Liver (tissue), 9 donors: ENCODE measurements around the gene AXIN2. TPM values are rescaled to one million over a fixed set of nuclear protein-coding genes. Genes with fewer than 3 reads are reported as not detected.

Experiments used
- DNase-seq: peaks from one replicate; pipeline ENCODE4 v3.0.0-alpha.2; 2017; ENCODE audit warnings: low spot score
- H3K27ac ChIP-seq, 2 donors: one replicate each; pipeline ENCODE4 v1.7.0; 2013; ENCODE audit warnings: inconsistent platforms in 2 of 2, low read length in 2 of 2, control low read depth in 1 of 2, low read depth in 1 of 2, mild to moderate bottlenecking in 1 of 2
- H3K27me3 ChIP-seq, 4 donors: one replicate each; pipeline versions ENCODE4 v1.6.1 to v1.7.0; 2013; ENCODE audit warnings: low read length in 3 of 4, inconsistent platforms in 1 of 4, mild to moderate bottlenecking in 1 of 4, moderate library complexity in 1 of 4; ENCODE audit not compliant: control insufficient read depth in 4 of 4, insufficient read depth in 4 of 4
- H3K36me3 ChIP-seq, 4 donors: one replicate each; pipeline versions ENCODE4 v1.6.1 to v1.7.0; 2013; ENCODE audit warnings: low read length in 3 of 4, mild to moderate bottlenecking in 3 of 4, low read depth in 1 of 4, moderate library complexity in 1 of 4; ENCODE audit not compliant: control insufficient read depth in 4 of 4, insufficient read depth in 3 of 4
- H3K4me1 ChIP-seq, 4 donors: one replicate each; pipeline versions ENCODE4 v1.6.1 to v1.7.0; 2013; ENCODE audit warnings: low read length in 3 of 4, mild to moderate bottlenecking in 3 of 4, moderate library complexity in 1 of 4; ENCODE audit not compliant: control insufficient read depth in 4 of 4, insufficient read depth in 4 of 4
- H3K4me3 ChIP-seq, 3 donors: one replicate each; pipeline versions ENCODE4 v1.6.1 to v1.7.0; 2013; ENCODE audit warnings: low read length in 3 of 3, control low read depth in 1 of 3, low read depth in 1 of 3, mild to moderate bottlenecking in 1 of 3
- H3K9ac ChIP-seq, 2 donors: one replicate each; pipeline ENCODE4 v1.7.0; 2013; ENCODE audit warnings: low read length in 2 of 2, mild to moderate bottlenecking in 2 of 2, moderate library complexity in 2 of 2, control low read depth in 1 of 2, low read depth in 1 of 2
- H3K9me3 ChIP-seq, 4 donors: one replicate each; pipeline versions ENCODE4 v1.6.1 to v1.7.0; 2013; ENCODE audit warnings: low read length in 3 of 4; ENCODE audit not compliant: control insufficient read depth in 4 of 4
- ATF3 ChIP-seq: IDR thresholded peaks from 2 replicates; pipeline ENCODE4 v1.6.1; 2016; ENCODE audit warnings: antibody characterized with exemption
- CTCF ChIP-seq: fragments of 150-350 bp; IDR thresholded peaks from 2 replicates; pipeline ENCODE4 v1.5.1; 2017; ENCODE audit warnings: improper control_type of control experiment, low read depth, low read length; ENCODE audit not compliant: missing input control
- FOXA2 ChIP-seq: IDR thresholded peaks from 2 replicates; pipeline ENCODE4 v1.6.1; 2016; ENCODE audit warnings: antibody characterized with exemption
- GABPA ChIP-seq, 2 donors: IDR thresholded peaks in 1 of 2; conservative IDR thresholded peaks in 1 of 2; 2 replicates each; pipeline ENCODE4 v1.6.1; 2016; ENCODE audit warnings: antibody characterized with exemption in 2 of 2, mild to moderate bottlenecking in 1 of 2, moderate library complexity in 1 of 2
- HNF4A ChIP-seq, 2 donors: conservative IDR thresholded peaks; 2 replicates each; pipeline ENCODE4 v1.6.1; 2016; ENCODE audit warnings: antibody characterized with exemption in 2 of 2, mild to moderate bottlenecking in 2 of 2
- HNF4G ChIP-seq: IDR thresholded peaks from 2 replicates; pipeline ENCODE4 v1.6.1; 2016; ENCODE audit warnings: antibody characterized with exemption
- JUND ChIP-seq, 2 donors: IDR thresholded peaks; 2 replicates each; pipeline ENCODE4 v1.6.1; 2016; ENCODE audit warnings: antibody characterized with exemption in 2 of 2
- MAX ChIP-seq: IDR thresholded peaks from 2 replicates; pipeline ENCODE4 v1.6.1; 2016; ENCODE audit warnings: antibody characterized with exemption
- RAD21 ChIP-seq, 2 donors: IDR thresholded peaks; 2 replicates each; pipeline ENCODE4 v1.6.1; 2016; ENCODE audit warnings: antibody characterized with exemption in 2 of 2, mild to moderate bottlenecking in 2 of 2
- REST ChIP-seq: IDR thresholded peaks from 2 replicates; pipeline ENCODE4 v1.6.1; 2016; ENCODE audit warnings: antibody characterized with exemption, mild to moderate bottlenecking
- RXRA ChIP-seq, 2 donors: IDR thresholded peaks; 2 replicates each; pipeline ENCODE4 v1.6.1; 2017 to 2018; ENCODE audit warnings: antibody characterized with exemption in 2 of 2, mild to moderate bottlenecking in 1 of 2
- SP1 ChIP-seq: IDR thresholded peaks from 2 replicates; pipeline ENCODE4 v1.6.1; 2018; ENCODE audit warnings: antibody characterized with exemption, mild to moderate bottlenecking
- TAF1 ChIP-seq: conservative IDR thresholded peaks from 2 replicates; pipeline ENCODE4 v1.6.1; 2016; ENCODE audit warnings: antibody characterized with exemption, mild to moderate bottlenecking
- ZBTB33 ChIP-seq: IDR thresholded peaks from 2 replicates; pipeline ENCODE4 v1.6.1; 2016; ENCODE audit warnings: antibody characterized with exemption
- WGBS: extraction: QIAGEN DNeasy Blood & Tissue Kit; methylation state at CpG from one replicate; pipeline ENCODE4 v1.1.7; 2013; 5-methylcytosine and 5-hydroxymethylcytosine counted together
- polyA plus RNA-seq, 2 donors: library from polyadenylated mRNA; stranded (reverse) in 1 of 2; unstranded in 1 of 2; fragments of 200-250 nt in 1 of 2; fragments of >200 nt in 1 of 2; fragmentation: Nextera tagmentation in 1 of 2; extraction: Ambion mirVana in 1 of 2; gene quantifications; one replicate each; pipeline versions ENCODE4 v1.2.1 to v1.2.3, GENCODE V29; 2013 to 2015
- total RNA-seq, 2 donors: library from RNA; depleted of rRNA; stranded (reverse); fragments of >200 nt; gene quantifications; one replicate each; pipeline ENCODE4 v1.2.3, GENCODE V29; 2014
- donor health status: healthy.
- donor health status: healthy.
- donor health status: healthy.
- donor health status: healthy.
- donor health status: healthy.

AXIN2 gene
- total and polyA plus RNA-seq, 4 donors: 0.33 to 3.5 (median 1.5) TPM

- H3K4me3 ChIP-seq: no peak overlapping the region
- H3K27ac ChIP-seq: no peak overlapping the region
- no peak overlapping the region for H3K9ac ChIP-seq
- 92% methylated on average over 12 of the region's 12 CpGs for WGBS
- no peaks in the 10 kb centered on the region for H3K27me3 ChIP-seq
- no peaks in the 10 kb centered on the region for H3K9me3 ChIP-seq
- H3K36me3 ChIP-seq: no peaks in the 10 kb centered on the region
- TF ChIP-seq CTCF (no peak), RAD21 (IDR thresholded peaks at IDR 0.05) (no peak), JUND (IDR thresholded peaks at IDR 0.05) (no peak), FOXA2 (no peak), ZBTB33 (no peak), GABPA (IDR thresholded peaks at IDR 0.05 in 1 of 2, conservative IDR thresholded peaks at IDR 0.05 in 1 of 2) (no peak), TAF1 (no peak), RXRA (IDR thresholded peaks at IDR 0.05) (no peak), ATF3 (no peak), MAX (no peak), SP1 (no peak), HNF4A (conservative IDR thresholded peaks at IDR 0.05) (no peak)
- no peaks in the 10 kb centered on the region for H3K4me1 ChIP-seq
- DNase-seq: no peak
Observed at GRCh38 chr17:65567566-65567965, 6.1 kb upstream of the AXIN2 start.

GRCh38 chr17:65565559-65565958 lies 4.1 kb upstream of the AXIN2 start:
- H3K9ac ChIP-seq: no peak overlapping the region
- no peak overlapping the region for H3K27ac ChIP-seq
- no peak for DNase-seq
- no peak overlapping the region for H3K4me3 ChIP-seq
- H3K9me3 ChIP-seq: no peaks in the 10 kb centered on the region
- WGBS: 75% methylated on average over 4 of the region's 4 CpGs
- no peaks in the 10 kb centered on the region for H3K27me3 ChIP-seq
- peaks cover 0 to 6% (median 5%) of the 10 kb centered on the region in 4 donors for H3K4me1 ChIP-seq
- TF ChIP-seq GABPA (IDR thresholded peaks at IDR 0.05 in 1 of 2, conservative IDR thresholded peaks at IDR 0.05 in 1 of 2) (no peak), CTCF (no peak), ZBTB33 (no peak), HNF4G (no peak), ATF3 (no peak), REST (no peak), JUND (IDR thresholded peaks at IDR 0.05) (no peak), HNF4A (conservative IDR thresholded peaks at IDR 0.05) (no peak), SP1 (no peak)
- H3K36me3 ChIP-seq: no peaks in the 10 kb centered on the region
